ENCODE measurements around the gene SDC1.
"Not testable (repeated sequence)": the region's sequence is repeated elsewhere in the genome, so short reads cannot be mapped to it uniquely, and the experiment has no call there.

The SDC1 gene

GRCh38 chr2:20224716-20225293, at the start of gene SDC1:
TSS of gene SDC1 (minus strand) at chr2:20225130. CDS start at chr2:20224867, 263 bp downstream.
- DNase-seq (ENCODE audit: low read depth, low spot score) = peak; percentile 67

- no peak for DNase-seq (ENCODE audit: low read depth, low spot score)
Observed at GRCh38 chr2:20273042-20273441, 48.1 kb upstream of the SDC1 start.

- not testable (repeated sequence) for DNase-seq (ENCODE audit: low read depth, low spot score)
Observed at GRCh38 chr2:20268317-20268716, 43.4 kb upstream of the SDC1 start.

- DNase-seq (ENCODE audit: low read depth, low spot score) = no peak
Observed at GRCh38 chr2:20267529-20267928, 42.6 kb upstream of the SDC1 start.

- no peak for DNase-seq (ENCODE audit: low read depth, low spot score)
Observed at GRCh38 chr2:20264629-20265028, 39.7 kb upstream of the SDC1 start.

GRCh38 chr2:20257411-20257810, 32.5 kb upstream of the SDC1 start:
- no peak for DNase-seq (ENCODE audit: low read depth, low spot score)

GRCh38 chr2:20254731-20255130, 29.8 kb upstream of the SDC1 start:
- no peak for DNase-seq (ENCODE audit: low read depth, low spot score)

GRCh38 chr2:20250436-20250835, 25.5 kb upstream of the SDC1 start:
- no peak for DNase-seq (ENCODE audit: low read depth, low spot score)

- no peak for DNase-seq (ENCODE audit: low read depth, low spot score)
Observed at GRCh38 chr2:20249170-20249569, 24.2 kb upstream of the SDC1 start.

- no peak for DNase-seq (ENCODE audit: low read depth, low spot score)
Observed at GRCh38 chr2:20247084-20247483, 22.2 kb upstream of the SDC1 start.

- DNase-seq (ENCODE audit: low read depth, low spot score) = not testable (repeated sequence)
Observed at GRCh38 chr2:20243637-20244036, 18.7 kb upstream of the SDC1 start.

GRCh38 chr2:20242727-20243377, 17.9 kb upstream of the SDC1 start:
- DNase-seq (ENCODE audit: low read depth, low spot score) = peak; percentile 80

GRCh38 chr2:20241973-20242726, 17.2 kb upstream of the SDC1 start:
- no peak for DNase-seq (ENCODE audit: low read depth, low spot score)

- DNase-seq (ENCODE audit: low read depth, low spot score) = not testable (repeated sequence)
Observed at GRCh38 chr2:20240291-20240690, 15.4 kb upstream of the SDC1 start.

GRCh38 chr2:20236496-20236895, 11.6 kb upstream of the SDC1 start:
- DNase-seq (ENCODE audit: low read depth, low spot score) = no peak

- no peak for DNase-seq (ENCODE audit: low read depth, low spot score)
Observed at GRCh38 chr2:20235655-20236305, 10.8 kb upstream of the SDC1 start.

GRCh38 chr2:20234597-20234996, 9.7 kb upstream of the SDC1 start:
- DNase-seq (ENCODE audit: low read depth, low spot score) = not testable (repeated sequence)

- no peak for DNase-seq (ENCODE audit: low read depth, low spot score)
Observed at GRCh38 chr2:20232837-20233207, 7.9 kb upstream of the SDC1 start.

GRCh38 chr2:20231598-20232026, 6.7 kb upstream of the SDC1 start:
- peak; percentile 85 for DNase-seq (ENCODE audit: low read depth, low spot score)

GRCh38 chr2:20231159-20231558, 6.2 kb upstream of the SDC1 start:
- DNase-seq (ENCODE audit: low read depth, low spot score) = peak; percentile 17

- DNase-seq (ENCODE audit: low read depth, low spot score) = no peak
Observed at GRCh38 chr2:20230114-20230425, 5.1 kb upstream of the SDC1 start.

- DNase-seq (ENCODE audit: low read depth, low spot score) = no peak
Observed at GRCh38 chr2:20229322-20230113, 4.6 kb upstream of the SDC1 start.
